ENCODE data around the gene SH3PXD2A. TPM values are rescaled to one million over a fixed set of nuclear protein-coding genes. Genes with fewer than 3 reads are reported as not detected.

The SH3PXD2A gene
- total and polyA plus RNA-seq, 2 donors (not counting 1 experiment from before 2014, with no cell fraction given) = 3.2 to 33.5 TPM

DNA sequence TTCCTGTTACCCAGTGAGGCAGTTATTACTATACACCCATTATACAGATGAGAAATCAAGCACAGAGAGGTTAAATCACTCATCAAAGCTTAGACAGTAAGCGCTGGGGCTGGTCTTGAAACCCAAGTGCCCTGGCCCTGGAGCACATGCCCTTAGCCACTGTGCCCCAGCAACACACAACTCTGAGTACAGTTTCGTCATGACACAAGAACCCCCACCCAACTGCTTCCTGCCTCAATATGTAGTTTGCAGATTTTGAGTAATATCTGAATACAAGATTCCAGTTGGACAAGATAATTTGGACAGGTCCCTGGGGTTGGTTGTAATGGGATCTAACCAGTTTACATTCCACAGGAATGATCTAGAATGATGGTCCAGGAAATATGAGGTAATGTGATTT is 62.8 kb downstream of the SH3PXD2A start:
- Histone ChIP-seq H3K4me1 (ENCODE audit: control insufficient read depth in 2 of 2, insufficient read depth in 2 of 2, low read length in 2 of 2) (no peaks in the 10 kb centered on the region), H3K9ac (ENCODE audit: low read length) (no peak overlapping the region), H4K20me1 (ENCODE audit: control insufficient read depth, insufficient read depth, low read length, poor library complexity, severe bottlenecking) (no peaks in the 10 kb centered on the region), H3K4me3 (ENCODE audit: control extremely low read depth in 1 of 5, extremely low read depth in 1 of 5, insufficient read depth in 1 of 5, low read depth in 2 of 5, low read length in 4 of 5) (no peak overlapping the region), H3K27me3 (replicated peaks in 1 of 4; ENCODE audit: control extremely low read depth in 1 of 4, control insufficient read depth in 3 of 4, insufficient read depth in 4 of 4, low read length in 3 of 4) (no peaks in the 10 kb centered on the region), H3K4me2 (replicated peaks; ENCODE audit: low read depth, low read length, poor library complexity, severe bottlenecking) (no peak overlapping the region), H3K9me3 (ENCODE audit: control extremely low read depth in 1 of 3, control insufficient read depth in 2 of 3, insufficient read depth in 1 of 3, low read length in 2 of 3) (no peaks in the 10 kb centered on the region), H3K36me3 (replicated peaks in 1 of 2; ENCODE audit: control extremely low read depth in 1 of 2, control insufficient read depth in 1 of 2, extremely low read depth in 1 of 2, insufficient read depth in 2 of 2, low read length in 1 of 2) (no peaks in the 10 kb centered on the region), H3K27ac (ENCODE audit: low read length in 2 of 2) (no peak overlapping the region), H3K79me2 (ENCODE audit: control insufficient read depth, insufficient read depth, low read length) (no peaks in the 10 kb centered on the region), H2AFZ (ENCODE audit: insufficient read depth, low read depth, low read length, poor library complexity, severe bottlenecking) (no peak overlapping the region)
- intact Hi-C loops (cut with micrococcal nuclease) = no loop called here
- CTCF ChIA-PET = no interaction called here
- Mint-ChIP-seq H3K4me1 (no peaks in the 10 kb centered on the region), H3K27ac (no peak overlapping the region), H3K4me3 (no peak overlapping the region), H3K9me3 (ENCODE audit: insufficient read depth) (no peaks in the 10 kb centered on the region), H3K27me3 (peaks cover 11% of the 10 kb centered on the region)
- no peak for TF ChIP-seq EZH2 (IDR thresholded peaks at IDR 0.05; ENCODE audit: borderline replicate concordance, insufficient read depth, low read depth, low read length, poor library complexity, severe bottlenecking)
- TF ChIP-seq, protein P1, sequence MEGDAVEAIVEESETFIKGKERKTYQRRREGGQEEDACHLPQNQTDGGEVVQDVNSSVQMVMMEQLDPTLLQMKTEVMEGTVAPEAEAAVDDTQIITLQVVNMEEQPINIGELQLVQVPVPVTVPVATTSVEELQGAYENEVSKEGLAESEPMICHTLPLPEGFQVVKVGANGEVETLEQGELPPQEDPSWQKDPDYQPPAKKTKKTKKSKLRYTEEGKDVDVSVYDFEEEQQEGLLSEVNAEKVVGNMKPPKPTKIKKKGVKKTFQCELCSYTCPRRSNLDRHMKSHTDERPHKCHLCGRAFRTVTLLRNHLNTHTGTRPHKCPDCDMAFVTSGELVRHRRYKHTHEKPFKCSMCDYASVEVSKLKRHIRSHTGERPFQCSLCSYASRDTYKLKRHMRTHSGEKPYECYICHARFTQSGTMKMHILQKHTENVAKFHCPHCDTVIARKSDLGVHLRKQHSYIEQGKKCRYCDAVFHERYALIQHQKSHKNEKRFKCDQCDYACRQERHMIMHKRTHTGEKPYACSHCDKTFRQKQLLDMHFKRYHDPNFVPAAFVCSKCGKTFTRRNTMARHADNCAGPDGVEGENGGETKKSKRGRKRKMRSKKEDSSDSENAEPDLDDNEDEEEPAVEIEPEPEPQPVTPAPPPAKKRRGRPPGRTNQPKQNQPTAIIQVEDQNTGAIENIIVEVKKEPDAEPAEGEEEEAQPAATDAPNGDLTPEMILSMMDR (IDR thresholded peaks at IDR 0.05) = no peak
- no peak for ATAC-seq (ENCODE audit: low read depth)
- WGBS (ENCODE audit: insufficient coverage) = 100% methylated on average over 1 of the region's 2 CpGs
- POLR2A ChIA-PET = interaction anchor here (0.6 kb wide), 1 partner anchor 75 kb away, joined by 3 read pairs; no protein-coding TSS in a partner anchor
- no peak for DNase-seq

DNA sequence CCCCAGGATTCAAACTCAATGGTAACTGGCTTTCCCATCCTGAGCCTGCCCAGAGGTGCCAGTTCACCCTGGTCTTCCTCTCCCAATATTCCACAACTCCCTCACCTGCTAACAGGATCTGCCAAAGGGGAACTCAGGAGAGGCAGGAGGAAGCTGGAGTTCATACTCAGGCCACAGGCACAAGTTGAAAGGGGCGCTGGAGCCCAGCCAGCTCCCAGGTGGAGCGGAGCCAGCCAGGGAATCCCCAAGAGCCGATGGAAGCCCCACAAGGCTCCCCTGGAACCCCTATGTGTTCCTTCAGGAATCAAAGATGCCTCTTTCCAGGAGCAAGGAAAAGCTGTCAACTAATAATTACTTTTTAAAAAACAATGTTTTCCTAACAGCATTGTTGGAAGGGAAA is 63.5 kb downstream of the SH3PXD2A start:
- Histone ChIP-seq H3K9me3 (ENCODE audit: control extremely low read depth in 1 of 3, control insufficient read depth in 2 of 3, insufficient read depth in 1 of 3, low read length in 2 of 3) (no peaks in the 10 kb centered on the region), H3K4me3 (ENCODE audit: control extremely low read depth in 1 of 5, extremely low read depth in 1 of 5, insufficient read depth in 1 of 5, low read depth in 2 of 5, low read length in 4 of 5) (no peak overlapping the region), H3K79me2 (ENCODE audit: control insufficient read depth, insufficient read depth, low read length) (no peaks in the 10 kb centered on the region), H3K4me2 (replicated peaks; ENCODE audit: low read depth, low read length, poor library complexity, severe bottlenecking) (no peak overlapping the region), H4K20me1 (ENCODE audit: control insufficient read depth, insufficient read depth, low read length, poor library complexity, severe bottlenecking) (no peaks in the 10 kb centered on the region), H3K9ac (ENCODE audit: low read length) (no peak overlapping the region), H2AFZ (ENCODE audit: insufficient read depth, low read depth, low read length, poor library complexity, severe bottlenecking) (no peak overlapping the region), H3K27ac (ENCODE audit: low read length in 2 of 2) (no peak overlapping the region), H3K4me1 (ENCODE audit: control insufficient read depth in 2 of 2, insufficient read depth in 2 of 2, low read length in 2 of 2) (no peaks in the 10 kb centered on the region), H3K27me3 (replicated peaks in 1 of 4; ENCODE audit: control extremely low read depth in 1 of 4, control insufficient read depth in 3 of 4, insufficient read depth in 4 of 4, low read length in 3 of 4) (peaks cover 0 to 4% (median 0%) of the 10 kb centered on the region in 4 experiments), H3K36me3 (replicated peaks in 1 of 2; ENCODE audit: control extremely low read depth in 1 of 2, control insufficient read depth in 1 of 2, extremely low read depth in 1 of 2, insufficient read depth in 2 of 2, low read length in 1 of 2) (no peaks in the 10 kb centered on the region)
- Mint-ChIP-seq H3K4me1 (no peaks in the 10 kb centered on the region), H3K27ac (no peak overlapping the region), H3K27me3 (peaks cover 11% of the 10 kb centered on the region), H3K9me3 (ENCODE audit: insufficient read depth) (no peaks in the 10 kb centered on the region), H3K4me3 (no peak overlapping the region)
- WGBS (ENCODE audit: insufficient coverage) = 96% methylated on average over 2 of the region's 3 CpGs
- ChIA-PET CTCF (no interaction called here), POLR2A (no interaction called here)
- TF ChIP-seq EZH2 (IDR thresholded peaks at IDR 0.05; ENCODE audit: borderline replicate concordance, insufficient read depth, low read depth, low read length, poor library complexity, severe bottlenecking) = no peak
- TF ChIP-seq, protein P1 (IDR thresholded peaks at IDR 0.05) = no peak
- no peak for DNase-seq
- no peak for ATAC-seq (ENCODE audit: low read depth)
- intact Hi-C loops (cut with micrococcal nuclease) = no loop called here
